Right lung (tissue), 5 donors: ENCODE results near the gene PYGO2. TPM values are rescaled to one million over a fixed set of nuclear protein-coding genes. Genes with fewer than 3 reads are reported as not detected.

Source experiments
- DNase-seq, 2 donors: peaks; one replicate each; pipeline ENCODE4 v3.0.0-alpha.2; 2013
- polyA plus RNA-seq, 5 donors: library from polyadenylated mRNA; unstranded; fragments of 120-200 nt; gene quantifications; one replicate each; pipeline versions ENCODE4 v1.2.1 to v1.2.3, GENCODE V29; 2013; ENCODE audit warnings: inconsistent platforms in 1 of 5, low replicate concordance in 1 of 5; ENCODE audit not compliant: insufficient read length in 5 of 5, insufficient read depth in 1 of 5

Gene PYGO2
- polyA plus RNA-seq, 5 donors, result 32.9 to 42.8 (median 40.9) TPM

DNA sequence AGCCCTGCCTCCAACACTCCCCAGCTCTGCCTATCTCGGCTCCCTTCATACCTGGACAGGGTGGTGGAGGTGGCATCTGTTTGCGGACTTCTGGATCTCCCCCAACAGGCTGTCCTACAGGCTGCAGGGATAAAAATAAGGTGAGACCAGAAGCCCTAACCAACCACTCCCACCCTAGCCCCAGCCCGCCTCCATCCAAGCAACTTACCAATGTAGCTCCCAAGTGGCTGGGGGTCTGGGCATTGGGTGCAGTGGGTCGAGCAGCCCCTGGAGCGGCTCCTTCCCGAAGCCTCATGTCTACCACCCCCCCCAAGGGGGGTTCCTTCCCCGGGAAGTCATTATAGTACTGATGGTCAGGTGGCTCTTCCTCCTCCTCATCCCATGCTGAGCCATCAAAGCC is 4.5 kb upstream of the PYGO2 start:
- no peak for DNase-seq

GRCh38 chr1:154964359-154964758 is 2.8 kb upstream of the PYGO2 start:
- no peak for DNase-seq

DNA sequence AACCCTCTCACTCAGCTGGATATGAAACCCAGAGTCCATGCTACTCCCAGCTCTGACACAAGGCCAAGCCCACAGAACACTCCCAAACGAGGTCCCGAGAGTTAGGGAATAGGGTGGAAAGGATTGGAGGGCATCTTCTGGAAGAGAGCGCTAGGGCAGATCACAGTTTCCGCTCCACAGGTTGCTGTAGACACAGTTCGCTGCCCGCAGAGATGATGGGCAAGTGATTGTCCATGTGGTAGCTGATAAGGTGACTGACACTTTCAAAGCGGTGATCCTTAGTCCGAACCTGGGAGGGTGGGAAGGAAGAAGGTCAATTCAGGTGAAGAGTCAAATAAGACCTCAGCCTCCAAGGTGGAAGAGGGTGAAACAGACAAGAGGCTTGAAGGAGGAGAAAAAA is 2.1 kb upstream of the PYGO2 start:
- no peak for DNase-seq

DNA sequence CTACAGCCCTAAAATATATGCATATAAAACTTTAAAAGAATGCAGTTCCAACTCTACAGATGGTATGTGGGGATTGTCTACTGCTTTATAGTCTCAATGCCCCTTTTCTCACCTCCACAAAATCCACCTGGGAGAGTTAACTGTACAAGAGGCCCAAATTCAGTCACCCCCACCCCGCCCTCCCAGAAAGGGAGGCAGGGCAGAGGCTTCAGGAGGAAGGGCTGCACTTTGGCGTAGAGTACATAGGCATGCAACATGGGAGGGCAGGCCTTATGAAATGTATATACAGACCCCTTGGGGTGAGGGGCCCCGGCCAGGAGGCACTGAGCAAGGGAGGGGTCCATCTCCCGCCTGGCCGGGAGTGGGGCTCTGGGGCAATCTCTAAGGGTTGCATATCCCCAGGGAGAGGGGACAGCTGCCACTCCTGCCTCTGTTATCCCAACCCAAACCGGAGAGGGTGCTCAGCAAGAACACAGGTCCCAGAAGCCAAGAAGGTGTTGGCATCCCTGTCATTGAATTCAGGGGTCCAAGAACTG is 1.3 kb upstream of the PYGO2 start:
- DNase-seq, result no peak

GRCh38 chr1:154962156-154962749 is 671 bp upstream of the PYGO2 start:
- no peak for DNase-seq

GRCh38 chr1:154960446-154961136 is 991 bp downstream of the PYGO2 start:
- DNase-seq, result no peak

DNA sequence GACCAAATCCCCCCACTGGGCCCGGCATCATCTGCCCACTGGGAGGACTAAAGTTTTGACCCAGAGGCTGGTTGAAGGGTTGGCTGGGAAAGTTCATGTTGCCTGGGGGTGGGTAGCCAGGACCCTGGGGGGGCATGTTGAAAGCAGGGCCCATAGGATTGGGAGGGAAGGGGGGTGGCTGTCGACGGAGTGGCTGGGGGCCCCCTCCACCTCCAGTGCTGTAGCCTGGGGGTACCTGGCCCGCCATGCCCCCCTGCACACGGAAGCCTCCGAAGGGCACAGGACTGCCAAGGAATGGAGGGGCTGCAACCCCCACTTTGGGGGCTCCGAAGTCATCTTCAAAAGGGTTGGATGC is 2.2 kb downstream of the PYGO2 start:
- no peak for DNase-seq

- DNase-seq, result no peak
Measured at GRCh38 chr1:154958681-154959425, 2.7 kb downstream of the PYGO2 start.

- no peak for DNase-seq
Measured at GRCh38 chr1:154958036-154958435, 3.5 kb downstream of the PYGO2 start.

DNA sequence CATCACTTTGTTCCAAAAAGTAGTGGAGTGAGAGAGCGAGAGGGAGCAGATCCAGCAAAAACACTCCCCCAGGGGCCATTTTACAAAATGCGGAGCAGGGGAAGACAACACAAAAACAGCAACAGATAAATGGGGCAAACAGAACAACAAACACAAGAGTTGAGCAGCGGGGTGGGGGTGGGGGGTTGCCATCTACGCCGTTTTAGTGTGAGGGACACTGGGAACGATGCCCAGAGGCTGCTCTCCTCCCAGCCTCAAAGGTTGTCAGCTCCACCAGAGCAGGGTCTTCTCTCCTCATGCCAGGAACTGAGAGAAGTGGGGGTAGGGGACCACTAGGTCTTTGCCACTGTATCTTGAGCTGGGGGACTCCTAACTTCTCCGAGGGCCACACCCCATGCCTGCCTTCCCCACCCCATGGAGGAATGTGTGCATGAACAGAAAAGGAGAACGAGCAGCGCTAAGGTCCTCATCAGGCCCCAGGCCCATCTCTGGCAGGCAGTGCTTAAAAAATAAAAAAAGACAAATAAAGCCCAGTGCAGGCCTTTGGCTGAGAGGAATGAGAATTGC is 4.4 kb downstream of the PYGO2 start:
- DNase-seq, result no peak

DNA sequence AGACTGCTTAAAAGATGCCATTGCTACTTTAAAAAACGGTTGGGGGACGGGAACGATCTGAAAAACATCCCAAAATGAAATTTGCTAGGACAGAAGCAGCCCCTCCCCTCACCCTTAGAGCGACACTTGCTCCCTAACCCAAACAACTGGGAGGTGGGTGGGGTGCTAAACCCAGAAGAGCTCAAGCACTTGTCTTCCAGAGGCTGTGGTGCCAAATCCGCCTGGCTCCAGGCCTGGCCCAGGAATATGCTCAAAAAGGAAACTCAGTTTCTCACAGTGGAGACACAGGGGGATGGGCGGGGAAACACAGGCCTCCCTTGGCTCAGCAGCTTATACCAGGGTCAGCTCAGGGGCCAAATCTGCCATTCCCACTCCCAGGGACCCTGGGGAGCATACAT is 5.0 kb downstream of the PYGO2 start:
- DNase-seq, result no peak

GRCh38 chr1:154955718-154956543 is 5.7 kb downstream of the PYGO2 start, which contains the start of gene PBXIP1:
Gene PBXIP1 (minus strand): TSS chr1:154956099. CDS start chr1:154953721, 2,378 bp downstream.
- DNase-seq, result peak; percentile 88 to 92

DNA sequence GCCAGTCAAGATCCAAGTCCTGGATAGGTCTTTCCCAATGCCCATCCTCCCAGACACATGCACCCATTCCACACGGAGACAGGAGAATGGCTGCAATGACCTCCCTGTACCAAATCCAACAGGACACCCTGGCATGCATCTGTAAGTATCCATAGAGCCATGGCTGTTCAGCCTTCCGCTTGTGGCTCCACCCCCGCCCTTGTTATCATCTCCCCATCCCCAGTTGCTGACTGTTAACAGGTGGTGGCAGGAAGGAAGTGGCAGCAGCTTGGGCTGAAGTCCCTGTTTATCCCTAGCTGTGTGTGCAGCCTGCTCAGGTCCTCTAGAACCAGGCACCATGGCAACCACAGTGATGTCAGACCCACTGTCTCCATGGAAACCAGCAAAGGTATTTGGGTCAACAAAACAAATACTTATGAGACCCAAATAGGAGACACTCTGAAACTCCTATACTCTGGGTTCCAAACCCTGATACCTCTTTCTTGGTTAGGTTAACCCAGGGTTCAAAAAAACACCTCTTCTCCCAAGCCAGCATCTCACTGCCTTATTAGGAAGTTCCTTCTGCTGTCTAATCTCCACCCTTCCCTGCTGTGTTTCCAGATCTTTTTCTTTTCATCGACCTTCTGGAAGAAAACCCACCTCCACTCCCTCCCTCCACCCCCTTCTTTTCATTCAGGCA is 6.4 kb downstream of the PYGO2 start:
- no peak for DNase-seq

GRCh38 chr1:154954541-154954940 is 7.0 kb downstream of the PYGO2 start:
- DNase-seq, result no peak

DNA sequence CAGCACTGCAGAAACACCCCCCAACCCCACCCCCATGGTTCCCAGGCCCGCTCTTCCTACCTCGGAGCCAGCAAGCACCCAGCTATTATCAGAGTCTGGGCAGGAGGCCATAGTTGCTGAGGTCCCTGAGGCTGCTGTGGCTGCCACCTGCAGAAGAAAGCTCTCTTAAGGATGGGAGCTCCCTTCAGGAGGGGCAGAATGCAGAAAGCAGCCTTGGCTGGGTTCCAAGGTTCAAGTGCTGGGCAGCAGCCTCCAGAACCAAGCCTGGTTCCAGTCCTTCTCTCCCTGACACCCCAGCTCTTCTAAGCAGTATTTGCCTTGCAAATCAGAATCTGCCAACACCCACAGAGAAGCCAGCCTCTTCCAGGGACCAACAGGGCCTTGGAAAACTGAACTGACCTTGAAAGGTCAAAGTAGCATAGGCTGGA is 8.0 kb downstream of the PYGO2 start:
- DNase-seq, result no peak

- no peak for DNase-seq
Measured at GRCh38 chr1:154952664-154953063, 8.9 kb downstream of the PYGO2 start.

DNA sequence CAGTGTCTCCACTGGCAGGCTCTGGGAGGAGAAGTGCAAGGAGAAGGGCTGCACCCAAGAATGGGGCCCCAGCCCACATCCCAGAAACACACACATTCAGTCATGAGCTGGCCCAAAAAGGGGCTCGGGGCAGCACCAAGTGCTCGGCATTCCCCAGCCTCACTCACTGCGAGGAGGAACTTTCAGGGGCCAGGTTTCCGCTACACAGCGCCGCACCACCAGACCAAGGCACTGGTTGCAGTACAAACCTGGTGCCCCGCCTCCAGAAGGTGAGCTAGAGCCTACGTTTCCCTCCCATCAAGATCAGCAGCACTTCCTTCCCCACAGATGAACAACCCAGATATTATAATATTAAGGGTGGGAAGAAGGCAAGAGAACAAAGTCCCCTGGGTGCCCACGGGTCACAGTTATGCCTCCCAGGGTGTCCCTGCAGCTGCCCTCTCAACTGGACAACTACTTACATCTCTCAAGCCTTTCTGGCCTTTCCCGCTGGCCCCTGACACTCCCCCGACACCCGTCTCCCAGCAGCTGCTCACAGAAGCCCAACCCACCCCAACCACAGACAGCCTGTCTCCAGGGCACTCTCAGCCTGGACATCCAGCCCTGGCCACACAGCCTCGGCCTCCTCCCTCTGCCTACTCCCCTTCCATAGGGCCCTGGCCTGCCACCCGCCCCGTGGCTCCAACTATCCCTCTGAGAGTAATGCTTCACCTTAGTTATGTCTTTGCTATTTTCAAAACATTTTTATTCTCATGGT is 9.5 kb downstream of the PYGO2 start:
- DNase-seq, result no peak

DNA sequence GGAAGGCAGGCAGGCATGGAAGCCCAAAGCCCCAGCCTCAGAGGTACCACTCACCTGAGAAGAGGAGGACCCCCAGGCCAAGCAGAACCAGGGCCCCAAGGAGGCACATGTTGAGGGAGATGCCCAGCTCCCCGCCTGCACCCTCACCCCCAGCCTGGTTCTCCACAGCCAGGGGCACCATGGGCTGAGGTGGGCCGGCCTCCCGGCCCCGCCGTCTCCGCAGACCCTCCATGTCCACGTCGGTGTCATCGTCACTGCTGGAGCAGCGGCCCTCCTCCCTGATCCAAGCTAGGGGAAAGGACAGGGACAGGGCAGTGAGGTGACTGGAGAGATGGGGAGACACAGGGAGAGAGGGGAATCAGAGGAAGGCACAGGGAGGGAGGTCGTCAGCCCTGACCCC is 13.5 kb downstream of the PYGO2 start:
- DNase-seq, result no peak

GRCh38 chr1:154945962-154946850 is 15.4 kb downstream of the PYGO2 start:
- DNase-seq, result no peak
